Stimulated activated CD8-positive, alpha-beta memory T cell treated with anti-CD3 and anti-CD28 coated beads, Interleukin-12 subunit alpha, Interleukin-12 subunit beta, amount 100 ng/mL, for 24 hours (primary cell): ENCODE measurements around the gene CALM3.

Experiments used
- DNase-seq: peaks from one replicate; pipeline ENCODE4 v3.0.0-alpha.2; 2020; ENCODE audit errors: extremely low read depth

Gene CALM3

GRCh38 chr19:46635920-46636761, 35.0 kb downstream of the CALM3 start, which contains the start of gene GNG8:
TSS of gene GNG8 (minus strand) at chr19:46636202. CDS start at chr19:46634682, 1,520 bp downstream.
- no peak for DNase-seq

- DNase-seq = no peak
These were observed 36.1 kb downstream of the CALM3 start for GRCh38 chr19:46637224-46637623.

GRCh38 chr19:46639358-46640182, 38.4 kb downstream of the CALM3 start:
- DNase-seq = no peak

GRCh38 chr19:46640656-46641055, 39.5 kb downstream of the CALM3 start:
- DNase-seq = no peak

GRCh38 chr19:46644720-46645119, 43.6 kb downstream of the CALM3 start:
- DNase-seq = no peak

- DNase-seq = no peak
These were observed 45.3 kb downstream of the CALM3 start for GRCh38 chr19:46646402-46646801.

- no peak for DNase-seq
These were observed 47.2 kb downstream of the CALM3 start for GRCh38 chr19:46648060-46648960.

GRCh38 chr19:46648961-46649960, 48.1 kb downstream of the CALM3 start:
- no peak for DNase-seq

- DNase-seq = no peak
These were observed 49.3 kb downstream of the CALM3 start for GRCh38 chr19:46650445-46650844.

GRCh38 chr19:46654621-46655152, 53.6 kb downstream of the CALM3 start:
- DNase-seq = no peak

- DNase-seq = no peak
These were observed 55.4 kb downstream of the CALM3 start for GRCh38 chr19:46656541-46656940.

GRCh38 chr19:46659151-46660007, 58.2 kb downstream of the CALM3 start:
- no peak for DNase-seq

GRCh38 chr19:46660008-46660517, 58.9 kb downstream of the CALM3 start:
- no peak for DNase-seq
